RWPE2 (cell line): ENCODE results near the gene EEF1A2.

Experiments
- ATAC-seq: fragments of 200-7000 bp; cut with Tn5 transposase; 3 replicates; pipeline ENCODE4 v1.9.1; 2021; ENCODE audit warnings: low read depth
- DNase-seq: peaks from one replicate; pipeline ENCODE4 v3.0.0-alpha.2; 2020; ENCODE audit warnings: low spot score
- H3K27ac ChIP-seq: fragments of 450-650 bp; 2 replicates; pipeline ENCODE4 v1.5.1; 2017; ENCODE audit warnings: mild to moderate bottlenecking; ENCODE audit not compliant: poor library complexity, severe bottlenecking
- H3K27me3 ChIP-seq: fragments of 250-450 bp; sonication (Bioruptor Pico); 2 replicates; pipeline ENCODE4 v1.5.1; 2021; ENCODE audit warnings: mild to moderate bottlenecking, moderate library complexity; ENCODE audit not compliant: insufficient read depth, poor library complexity, severe bottlenecking
- H3K36me3 ChIP-seq: fragments of 250-450 bp; sonication (Bioruptor Pico); 2 replicates; pipeline ENCODE4 v1.5.1; 2020; ENCODE audit warnings: low read depth, mild to moderate bottlenecking, moderate library complexity
- H3K4me1 ChIP-seq: fragments of 250-450 bp; sonication (Bioruptor Pico); 2 replicates; pipeline ENCODE4 v1.5.1; 2021; ENCODE audit warnings: mild to moderate bottlenecking, moderate library complexity; ENCODE audit not compliant: insufficient read depth, poor library complexity, severe bottlenecking
- H3K4me3 ChIP-seq: fragments of 250-450 bp; sonication (Bioruptor Pico); 2 replicates; pipeline ENCODE4 v1.5.1; 2021; ENCODE audit warnings: mild to moderate bottlenecking, moderate library complexity; ENCODE audit not compliant: severe bottlenecking
- H3K9me3 ChIP-seq: fragments of 250-450 bp; sonication (Bioruptor Pico); 2 replicates; pipeline ENCODE4 v1.5.1; 2021; ENCODE audit warnings: mild to moderate bottlenecking, moderate library complexity; ENCODE audit not compliant: severe bottlenecking
- CTCF ChIP-seq: fragments of 450-650 bp; IDR thresholded peaks from one replicate; pipeline ENCODE4 v1.5.1; 2017; ENCODE audit warnings: mild to moderate bottlenecking, moderate library complexity; ENCODE audit not compliant: poor library complexity, severe bottlenecking

The EEF1A2 gene

DNA sequence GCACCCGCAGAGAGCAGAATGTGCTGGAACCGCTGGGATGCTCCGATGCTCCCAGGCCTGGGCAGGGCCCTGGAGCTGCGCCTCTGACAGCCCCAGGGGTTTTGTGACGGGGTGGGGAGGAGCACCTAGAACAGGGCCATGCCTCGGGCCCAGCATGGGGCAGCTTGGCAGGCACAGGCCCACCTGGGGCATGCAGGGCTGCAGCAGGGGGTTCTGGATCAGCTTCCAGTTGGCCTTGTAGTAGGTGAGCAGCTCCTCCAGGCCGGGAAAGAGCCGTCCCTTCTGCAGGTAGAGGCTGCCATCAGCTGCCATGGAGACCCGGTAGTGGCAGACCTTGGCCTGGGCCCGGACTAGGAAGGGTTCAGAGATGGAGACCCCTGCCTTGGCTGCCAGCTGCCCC lies 44.2 kb upstream of the EEF1A2 start:
- peaks cover 23% of the 10 kb centered on the region for H3K4me1 ChIP-seq
- no peak overlapping the region for H3K27ac ChIP-seq
- no peak for TF ChIP-seq CTCF
- no peaks in the 10 kb centered on the region for H3K27me3 ChIP-seq
- ATAC-seq (no peak), DNase-seq (peak; percentile 89)
- no peak overlapping the region for H3K4me3 ChIP-seq
- H3K36me3 ChIP-seq = no peaks in the 10 kb centered on the region
- H3K9me3 ChIP-seq = no peaks in the 10 kb centered on the region

- no peak overlapping the region for H3K4me3 ChIP-seq
Measured at GRCh38 chr20:63542696-63543095, 43.8 kb upstream of the EEF1A2 start.

GRCh38 chr20:63542031-63542559 lies 43.2 kb upstream of the EEF1A2 start:
- Histone ChIP-seq H3K27ac (no peak overlapping the region), H3K27me3 (no peaks in the 10 kb centered on the region), H3K9me3 (no peaks in the 10 kb centered on the region), H3K36me3 (no peaks in the 10 kb centered on the region), H3K4me3 (no peak overlapping the region), H3K4me1 (peaks cover 22% of the 10 kb centered on the region)
- ATAC-seq (no peak), DNase-seq (peak; percentile 84)
- TF ChIP-seq CTCF = no peak

More at GRCh38 chr20:63542696-63543095, 43.8 kb upstream of the EEF1A2 start:
- DNase-seq (peak; percentile 85), ATAC-seq (no peak)
- Histone ChIP-seq H3K9me3 (no peaks in the 10 kb centered on the region), H3K27ac (no peak overlapping the region), H3K4me1 (peaks cover 19% of the 10 kb centered on the region), H3K27me3 (no peaks in the 10 kb centered on the region), H3K36me3 (no peaks in the 10 kb centered on the region)
- no peak for TF ChIP-seq CTCF

GRCh38 chr20:63541371-63541770 lies 42.5 kb upstream of the EEF1A2 start:
- Histone ChIP-seq H3K9me3 (no peaks in the 10 kb centered on the region), H3K4me1 (peaks cover 27% of the 10 kb centered on the region), H3K4me3 (no peak overlapping the region), H3K27me3 (no peaks in the 10 kb centered on the region), H3K27ac (no peak overlapping the region), H3K36me3 (no peaks in the 10 kb centered on the region)
- DNase-seq (peak; percentile 88), ATAC-seq (no peak)
- no peak for TF ChIP-seq CTCF

DNA sequence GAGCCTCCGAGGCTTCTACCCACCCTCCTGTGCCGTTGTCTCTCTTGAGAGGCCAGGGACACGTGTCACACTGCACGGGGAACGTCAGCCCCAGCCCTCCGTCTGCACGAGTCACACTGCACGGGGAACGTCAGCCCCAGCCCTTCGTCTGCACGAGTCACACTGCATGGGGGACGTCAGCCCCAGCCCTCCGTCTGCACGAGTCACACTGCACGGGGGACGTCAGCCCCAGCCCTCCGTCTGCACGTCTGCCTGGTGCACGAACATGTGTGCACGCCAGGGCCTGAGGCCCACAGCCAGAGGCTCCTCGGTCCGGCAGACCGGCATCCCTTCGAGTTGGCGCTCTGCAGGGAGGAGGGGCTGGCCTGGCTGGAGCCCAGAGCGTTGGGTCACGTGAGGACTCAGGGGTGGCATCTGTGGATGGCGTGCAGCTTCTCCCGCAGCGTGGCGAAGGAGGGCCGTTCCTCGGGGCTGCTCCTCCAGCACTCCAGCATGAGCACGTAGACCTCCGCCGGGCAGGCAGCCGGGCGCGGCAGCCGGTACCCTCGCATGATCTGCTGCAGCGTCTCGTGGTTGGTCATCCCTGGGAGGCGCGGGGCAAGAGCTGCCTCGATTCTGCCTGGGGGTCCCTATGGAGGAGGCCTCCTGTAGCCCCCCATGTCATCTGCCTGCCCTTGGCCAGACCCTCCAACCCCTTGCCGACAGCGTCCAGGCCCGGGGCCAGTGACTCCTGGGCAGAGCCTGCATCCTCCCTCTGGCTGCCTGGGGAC lies 41.7 kb upstream of the EEF1A2 start:
- ATAC-seq = no peak
- H3K27me3 ChIP-seq = no peaks in the 10 kb centered on the region
- no peak overlapping the region for H3K27ac ChIP-seq
- H3K4me3 ChIP-seq = no peak overlapping the region
- peaks cover 23% of the 10 kb centered on the region for H3K4me1 ChIP-seq
- DNase-seq = peak; percentile 89
- no peaks in the 10 kb centered on the region for H3K9me3 ChIP-seq
- TF ChIP-seq CTCF = no peak
- H3K36me3 ChIP-seq = no peaks in the 10 kb centered on the region
